ENCODE measurements around the gene CCDC89. TPM values are rescaled to one million over a fixed set of nuclear protein-coding genes. Genes with fewer than 3 reads are reported as not detected.
"Not testable (repeated sequence)": the region's sequence is repeated elsewhere in the genome, so short reads cannot be mapped to it uniquely, and the experiment has no call there.

CCDC89 gene
- total RNA-seq, 2 donors from 2014 or later: not detected

DNA sequence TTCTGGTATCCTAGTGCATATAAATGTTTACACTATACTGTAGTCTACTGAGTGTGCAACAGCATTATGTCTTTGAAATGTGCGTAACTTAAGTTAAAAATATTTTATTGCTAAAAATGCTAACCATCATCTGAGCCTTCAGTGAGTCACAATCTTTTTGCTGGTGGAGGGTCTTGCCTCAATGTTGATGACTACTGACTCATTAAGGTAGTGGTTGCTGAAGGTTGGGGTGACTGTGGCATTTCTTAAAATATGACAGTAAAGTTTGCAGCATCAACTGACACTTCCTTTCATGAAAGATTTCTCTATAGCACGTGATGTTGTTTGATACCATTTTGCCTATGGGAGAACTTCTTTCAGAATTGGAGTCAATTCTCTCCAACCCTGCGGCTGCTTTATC is 12.6 kb downstream of the CCDC89 start:
- Mint-ChIP-seq H3K9me3 (peaks cover 17% of the 10 kb centered on the region), H3K4me1 (no peaks in the 10 kb centered on the region), H3K27me3 (ENCODE audit: insufficient read depth) (peaks cover 28% of the 10 kb centered on the region), H3K36me3 (ENCODE audit: low read depth) (no peaks in the 10 kb centered on the region), H3K4me3 (no peak overlapping the region), H3K27ac (no peak overlapping the region)
- Histone ChIP-seq H3K36me3 (ENCODE audit: control insufficient read depth, insufficient read depth, low read length) (no peaks in the 10 kb centered on the region), H3K27me3 (ENCODE audit: control insufficient read depth, insufficient read depth, low read length, poor library complexity, severe bottlenecking) (no peaks in the 10 kb centered on the region), H3K27ac (ENCODE audit: low read depth, low read length) (no peak overlapping the region), H3K4me3 (ENCODE audit: low read length) (no peak overlapping the region), H3K4me1 (ENCODE audit: control insufficient read depth, insufficient read depth, low read length) (no peaks in the 10 kb centered on the region), H3K9me3 (ENCODE audit: control insufficient read depth, low read length) (no peaks in the 10 kb centered on the region), H3K9ac (ENCODE audit: extremely low read depth, low read length, poor library complexity, severe bottlenecking) (no peak overlapping the region)
- WGBS, 2 experiments (ENCODE audit: insufficient coverage in 1 of 2, insufficient read length in 1 of 2): 90 to 100% methylated on average over 2 to 3 of the region's 3 CpGs
- TF ChIP-seq, protein P1, sequence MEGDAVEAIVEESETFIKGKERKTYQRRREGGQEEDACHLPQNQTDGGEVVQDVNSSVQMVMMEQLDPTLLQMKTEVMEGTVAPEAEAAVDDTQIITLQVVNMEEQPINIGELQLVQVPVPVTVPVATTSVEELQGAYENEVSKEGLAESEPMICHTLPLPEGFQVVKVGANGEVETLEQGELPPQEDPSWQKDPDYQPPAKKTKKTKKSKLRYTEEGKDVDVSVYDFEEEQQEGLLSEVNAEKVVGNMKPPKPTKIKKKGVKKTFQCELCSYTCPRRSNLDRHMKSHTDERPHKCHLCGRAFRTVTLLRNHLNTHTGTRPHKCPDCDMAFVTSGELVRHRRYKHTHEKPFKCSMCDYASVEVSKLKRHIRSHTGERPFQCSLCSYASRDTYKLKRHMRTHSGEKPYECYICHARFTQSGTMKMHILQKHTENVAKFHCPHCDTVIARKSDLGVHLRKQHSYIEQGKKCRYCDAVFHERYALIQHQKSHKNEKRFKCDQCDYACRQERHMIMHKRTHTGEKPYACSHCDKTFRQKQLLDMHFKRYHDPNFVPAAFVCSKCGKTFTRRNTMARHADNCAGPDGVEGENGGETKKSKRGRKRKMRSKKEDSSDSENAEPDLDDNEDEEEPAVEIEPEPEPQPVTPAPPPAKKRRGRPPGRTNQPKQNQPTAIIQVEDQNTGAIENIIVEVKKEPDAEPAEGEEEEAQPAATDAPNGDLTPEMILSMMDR (conservative IDR thresholded peaks at IDR 0.05): no peak
- no peak for DNase-seq

DNA sequence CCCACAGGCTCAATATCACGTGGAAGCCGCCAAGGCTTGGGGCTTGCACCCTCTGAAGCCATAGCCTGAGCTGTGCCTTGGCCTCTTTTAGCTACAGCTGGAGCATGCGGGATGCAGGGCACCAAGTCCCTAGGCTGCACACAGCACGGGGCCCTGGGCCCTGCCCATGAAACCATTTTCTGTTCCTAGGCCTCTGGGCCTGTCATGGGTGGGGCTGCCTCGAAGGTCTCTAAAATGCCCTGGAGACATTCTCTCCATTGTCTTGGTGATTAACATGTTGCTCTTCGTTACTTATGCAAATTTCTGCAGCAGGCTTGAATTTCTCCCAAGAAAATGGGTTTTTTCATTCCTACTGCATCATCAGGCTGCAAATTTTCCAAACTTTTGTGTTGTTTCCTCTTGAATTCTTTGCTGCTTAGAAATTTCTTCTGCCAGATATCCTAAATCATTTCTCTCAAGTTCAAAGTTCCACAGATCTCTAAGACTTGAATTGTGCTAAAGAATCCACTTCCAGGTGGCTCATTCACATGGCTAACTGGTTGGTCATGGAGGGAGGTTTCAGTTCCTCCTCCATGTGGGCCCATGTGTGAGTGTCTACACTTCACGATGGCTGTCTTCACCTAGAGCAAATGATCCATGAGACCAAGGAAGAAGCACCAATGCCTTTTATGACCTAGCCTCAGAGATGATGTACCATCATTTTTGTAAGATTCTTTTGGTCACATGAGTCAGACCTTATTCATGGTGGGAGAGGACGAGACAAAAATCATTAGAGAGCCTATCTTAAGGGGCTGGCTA is 13.7 kb downstream of the CCDC89 start:
- H3K9me3 Mint-ChIP-seq: peaks cover 17% of the 10 kb centered on the region
- peaks cover 28% of the 10 kb centered on the region for H3K27me3 Mint-ChIP-seq (ENCODE audit: insufficient read depth)
- no peaks in the 10 kb centered on the region for H3K36me3 ChIP-seq (ENCODE audit: control insufficient read depth, insufficient read depth, low read length)
- no peak for DNase-seq
- no peak overlapping the region for H3K4me3 ChIP-seq (ENCODE audit: low read length)
- H3K4me1 Mint-ChIP-seq: no peaks in the 10 kb centered on the region
- no peaks in the 10 kb centered on the region for H3K27me3 ChIP-seq (ENCODE audit: control insufficient read depth, insufficient read depth, low read length, poor library complexity, severe bottlenecking)
- H3K27ac Mint-ChIP-seq: no peak overlapping the region
- no peaks in the 10 kb centered on the region for H3K36me3 Mint-ChIP-seq (ENCODE audit: low read depth)
- WGBS, 2 experiments (ENCODE audit: insufficient coverage in 1 of 2, insufficient read length in 1 of 2): 82 to 85% methylated on average over 8 of the region's 8 CpGs
- TF ChIP-seq, protein P1 (conservative IDR thresholded peaks at IDR 0.05): no peak
- no peaks in the 10 kb centered on the region for H3K4me1 ChIP-seq (ENCODE audit: control insufficient read depth, insufficient read depth, low read length)
- H3K9me3 ChIP-seq (ENCODE audit: control insufficient read depth, low read length): no peaks in the 10 kb centered on the region
- no peak overlapping the region for H3K9ac ChIP-seq (ENCODE audit: extremely low read depth, low read length, poor library complexity, severe bottlenecking)
- no peak overlapping the region for H3K4me3 Mint-ChIP-seq
- H3K27ac ChIP-seq (ENCODE audit: low read depth, low read length): no peak overlapping the region

GRCh38 chr11:85670949-85671663 is 14.9 kb downstream of the CCDC89 start:
- not testable (repeated sequence) for H3K4me1 Mint-ChIP-seq; H3K4me1 ChIP-seq (ENCODE audit: control insufficient read depth, insufficient read depth, low read length); DNase-seq; H3K9ac ChIP-seq (ENCODE audit: extremely low read depth, low read length, poor library complexity, severe bottlenecking); H3K4me3 ChIP-seq (ENCODE audit: low read length); H3K27ac ChIP-seq (ENCODE audit: low read depth, low read length); H3K27me3 ChIP-seq (ENCODE audit: control insufficient read depth, insufficient read depth, low read length, poor library complexity, severe bottlenecking); H3K9me3 ChIP-seq (ENCODE audit: control insufficient read depth, low read length); H3K36me3 Mint-ChIP-seq (ENCODE audit: low read depth); H3K36me3 ChIP-seq (ENCODE audit: control insufficient read depth, insufficient read depth, low read length); H3K27ac Mint-ChIP-seq; H3K4me3 Mint-ChIP-seq
- Mint-ChIP-seq H3K9me3 (peaks cover 17% of the 10 kb centered on the region), H3K27me3 (ENCODE audit: insufficient read depth) (peaks cover 28% of the 10 kb centered on the region)

All from endodermal cell (in vitro differentiated cells).